Epithelial cell of proximal tubule (primary cell): ENCODE data around the gene GYS1. TPM values are rescaled to one million over a fixed set of nuclear protein-coding genes. Genes with fewer than 3 reads are reported as not detected.
A peak's percentile ranks its signal among the peaks of the same experiment; 100 is the strongest.
"Not testable (repeated sequence)": the region's sequence is repeated elsewhere in the genome, so short reads cannot be mapped to it uniquely, and the experiment has no call there.

Source experiments
- DNase-seq: peaks from one replicate; pipeline ENCODE4 v3.0.0-alpha.2; 2011; ENCODE audit warnings: low read depth
- H3K4me3 ChIP-seq: 2 replicates; pipeline ENCODE4 v1.5.1; 2011; ENCODE audit warnings: low read depth, mild to moderate bottlenecking, low read length
- total RNA-seq: library from RNA; depleted of rRNA; stranded (reverse); fragments of >200 nt; gene quantifications from 2 replicates; pipeline ENCODE4 v1.2.3, GENCODE V29; 2015
- TF ChIP-seq, protein P1 (sequence below): conservative IDR thresholded peaks from 2 replicates; pipeline ENCODE4 v1.5.1; 2012; ENCODE audit warnings: low read depth, mild to moderate bottlenecking, low read length

Gene GYS1
- total RNA-seq = 42.2 and 42.4 TPM in 2 replicates

DNA sequence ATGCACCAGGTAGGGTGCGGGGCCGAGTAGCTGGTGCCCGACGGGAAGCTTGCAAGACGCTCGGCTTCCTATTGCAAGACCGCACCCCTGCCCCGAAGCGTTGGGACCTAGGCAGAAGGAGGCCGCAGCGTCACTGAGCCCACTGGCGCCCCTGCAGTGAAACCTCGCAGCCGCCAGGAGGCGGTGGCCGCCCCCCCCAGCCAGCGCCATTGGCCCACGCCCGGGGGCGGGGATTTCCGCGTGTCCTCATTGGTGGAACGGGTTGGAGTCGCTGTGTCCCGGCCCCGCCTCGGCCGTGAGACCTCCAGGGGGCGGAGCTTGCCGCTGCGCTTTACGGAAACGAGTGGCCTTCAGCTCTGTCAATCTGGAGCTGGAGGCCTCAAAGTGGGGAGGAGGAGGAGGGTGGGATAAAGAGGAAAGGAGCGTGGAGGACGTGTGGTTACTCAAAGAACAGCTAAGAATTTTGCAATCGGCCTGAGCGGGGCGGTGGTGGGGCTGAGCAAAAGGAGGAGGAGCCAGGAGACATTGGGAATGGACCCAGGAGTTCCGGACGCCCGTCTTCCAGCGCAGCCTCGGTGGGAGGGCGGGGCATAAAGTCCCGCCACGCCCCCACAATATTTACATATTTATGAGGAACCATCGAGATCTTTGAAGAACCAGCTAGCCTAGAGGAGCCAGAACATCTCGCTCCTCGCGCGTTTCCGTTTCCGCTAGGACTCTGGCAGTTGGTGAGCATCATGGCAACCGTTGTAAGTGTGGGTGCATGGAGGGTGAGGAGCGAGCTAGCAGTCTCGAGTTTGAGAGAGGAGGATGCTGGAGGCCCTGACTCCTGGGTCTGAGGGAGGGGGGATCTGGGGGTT lies at the start of gene GYS1, which contains the start of gene RUVBL2:
TSS of gene GYS1 (minus strand) at position 135 of the 860 bp plus-strand sequence. CDS start 197 bp downstream, outside the sequence.
TSS of gene RUVBL2 (plus strand) at position 713 of the 860 bp plus-strand sequence. CDS start at position 738, 25 bp downstream.
- DNase-seq = peak; percentile 95
- peak within 1 kb of the TSS; percentile 82 for H3K4me3 ChIP-seq
- TF ChIP-seq, protein P1, sequence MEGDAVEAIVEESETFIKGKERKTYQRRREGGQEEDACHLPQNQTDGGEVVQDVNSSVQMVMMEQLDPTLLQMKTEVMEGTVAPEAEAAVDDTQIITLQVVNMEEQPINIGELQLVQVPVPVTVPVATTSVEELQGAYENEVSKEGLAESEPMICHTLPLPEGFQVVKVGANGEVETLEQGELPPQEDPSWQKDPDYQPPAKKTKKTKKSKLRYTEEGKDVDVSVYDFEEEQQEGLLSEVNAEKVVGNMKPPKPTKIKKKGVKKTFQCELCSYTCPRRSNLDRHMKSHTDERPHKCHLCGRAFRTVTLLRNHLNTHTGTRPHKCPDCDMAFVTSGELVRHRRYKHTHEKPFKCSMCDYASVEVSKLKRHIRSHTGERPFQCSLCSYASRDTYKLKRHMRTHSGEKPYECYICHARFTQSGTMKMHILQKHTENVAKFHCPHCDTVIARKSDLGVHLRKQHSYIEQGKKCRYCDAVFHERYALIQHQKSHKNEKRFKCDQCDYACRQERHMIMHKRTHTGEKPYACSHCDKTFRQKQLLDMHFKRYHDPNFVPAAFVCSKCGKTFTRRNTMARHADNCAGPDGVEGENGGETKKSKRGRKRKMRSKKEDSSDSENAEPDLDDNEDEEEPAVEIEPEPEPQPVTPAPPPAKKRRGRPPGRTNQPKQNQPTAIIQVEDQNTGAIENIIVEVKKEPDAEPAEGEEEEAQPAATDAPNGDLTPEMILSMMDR = peak; percentile 65

GRCh38 chr19:49042666-49043065 lies 49.6 kb upstream of the GYS1 start:
- not testable (repeated sequence) for DNase-seq, H3K4me3 ChIP-seq

DNA sequence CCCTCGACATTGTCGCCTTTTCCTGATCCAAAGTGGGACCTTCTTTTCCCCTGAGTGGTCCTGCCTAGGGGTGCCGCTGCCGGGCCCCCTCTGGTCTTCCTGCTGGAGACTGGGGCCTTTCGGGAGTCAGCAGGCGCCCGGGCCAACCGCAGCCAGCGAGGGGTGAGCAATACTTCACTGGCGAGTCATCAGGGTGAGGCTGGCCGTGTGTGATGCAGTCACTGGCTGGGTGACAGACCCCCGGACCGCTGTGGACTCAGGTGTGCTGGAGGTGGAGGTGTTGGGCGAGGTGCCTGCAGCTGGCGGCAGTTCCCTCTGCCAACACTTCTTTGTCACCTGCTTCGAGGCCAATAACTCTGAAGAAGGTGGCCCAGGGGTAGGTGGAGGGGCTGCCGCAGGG lies 49.1 kb upstream of the GYS1 start:
- no peak for DNase-seq
- TF ChIP-seq, protein P1 = no peak
- H3K4me3 ChIP-seq = no peak overlapping the region

DNA sequence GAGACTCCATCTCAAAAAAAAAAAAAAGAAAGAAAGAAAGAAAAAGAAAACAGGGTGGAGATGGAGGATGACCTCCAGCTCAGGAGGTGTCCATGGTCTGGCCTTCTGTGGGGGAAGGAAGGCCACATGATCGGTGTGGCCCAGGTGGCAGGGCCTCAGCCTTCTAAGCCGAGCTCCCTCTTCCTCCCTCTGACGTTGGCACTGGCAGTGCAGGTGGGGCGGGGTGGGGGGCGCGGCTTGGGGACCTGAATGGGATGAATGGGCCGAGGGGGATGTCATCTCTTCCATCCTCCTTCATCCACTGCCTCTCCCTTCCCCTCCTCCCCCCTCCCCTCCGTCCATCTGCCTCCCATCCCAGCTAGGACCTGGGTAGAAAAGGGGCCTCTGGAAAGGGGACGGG lies 46.6 kb upstream of the GYS1 start:
- H3K4me3 ChIP-seq, DNase-seq: not testable (repeated sequence)

DNA sequence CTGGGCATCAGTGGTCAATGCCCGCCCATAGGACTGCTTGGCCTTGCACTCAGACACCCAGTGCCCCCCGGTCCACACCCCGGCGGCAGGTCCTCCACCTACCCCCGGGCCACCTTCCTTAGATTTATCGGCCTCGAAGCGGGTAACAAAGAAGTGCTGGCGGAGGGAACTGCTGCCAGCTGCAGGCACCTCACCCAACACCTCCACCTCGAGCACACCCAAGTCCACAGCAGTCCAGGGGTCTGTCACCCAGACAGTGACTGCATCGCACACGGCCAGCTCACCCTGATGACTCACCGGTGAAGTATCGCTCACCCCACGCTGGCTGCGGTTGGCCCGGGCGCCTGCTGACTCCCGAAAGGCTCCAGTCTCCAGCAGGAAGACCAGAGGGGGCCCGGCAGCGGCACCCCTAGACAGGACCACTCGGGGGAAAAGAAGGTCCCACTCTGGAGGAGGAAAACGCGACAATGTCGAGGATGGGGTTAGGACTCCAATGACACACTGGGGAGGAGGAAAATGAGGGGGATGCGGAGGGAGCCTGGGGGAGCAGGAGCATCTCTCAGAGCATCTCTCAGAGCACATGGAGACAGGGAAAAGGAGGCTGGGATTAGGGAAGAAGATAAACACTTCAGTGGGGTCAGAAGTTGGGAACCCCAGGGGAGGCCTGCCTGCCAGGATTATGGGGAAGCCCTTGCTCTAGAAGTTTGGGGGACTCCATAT lies 45.6 kb upstream of the GYS1 start:
- not testable (repeated sequence) for DNase-seq, H3K4me3 ChIP-seq

GRCh38 chr19:49038111-49038510 lies 45.0 kb upstream of the GYS1 start:
- not testable (repeated sequence) for H3K4me3 ChIP-seq, DNase-seq

GRCh38 chr19:49036815-49037214 lies 43.7 kb upstream of the GYS1 start, which contains the start of gene CGB1:
Gene CGB1, minus strand, starts transcription at chr19:49036895. Its CDS starts 184 bp downstream, at chr19:49036711.
- not testable (repeated sequence) for DNase-seq, H3K4me3 ChIP-seq
- TF ChIP-seq, protein P1 = peak; percentile 53

DNA sequence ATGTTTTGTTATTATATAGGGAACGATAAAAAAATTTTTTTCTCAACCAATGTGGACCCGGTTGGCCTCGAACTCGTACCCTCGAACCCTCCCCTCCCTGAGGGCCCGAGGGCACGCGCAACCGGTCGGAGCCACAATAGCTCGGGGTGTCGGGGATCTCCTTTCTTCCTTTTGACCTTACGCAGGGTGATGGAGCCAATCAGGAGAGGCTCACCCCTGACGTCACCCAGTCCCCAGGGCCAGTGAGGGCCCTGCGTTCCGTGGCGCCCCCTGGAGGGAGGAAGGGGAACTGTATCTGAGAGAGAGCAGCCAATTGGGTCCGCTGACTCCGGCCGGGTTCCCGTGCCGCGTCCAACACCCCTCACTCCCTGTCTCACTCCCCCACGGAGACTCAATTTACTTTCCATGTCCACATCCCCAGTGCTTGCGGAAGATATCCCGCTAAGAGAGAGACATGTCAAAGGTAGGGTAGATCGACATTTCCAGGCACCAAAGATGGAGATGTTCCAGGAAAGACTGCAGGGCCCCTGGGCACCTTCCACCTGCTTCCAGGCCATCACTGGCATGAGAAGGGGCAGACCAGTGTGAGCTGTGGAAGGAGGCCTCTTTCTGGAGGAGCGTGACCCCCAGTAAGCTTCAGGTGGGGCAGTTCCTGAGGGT lies 38.7 kb upstream of the GYS1 start, which contains the start of gene CGB2:
TSS of gene CGB2 (plus strand) at position 249 of the 660 bp plus-strand sequence. CDS start at position 455, 206 bp downstream.
- DNase-seq, H3K4me3 ChIP-seq: not testable (repeated sequence)
- TF ChIP-seq, protein P1 = peak; percentile 45

GRCh38 chr19:49030323-49030722 lies 37.2 kb upstream of the GYS1 start:
- H3K4me3 ChIP-seq, DNase-seq: not testable (repeated sequence)

- not testable (repeated sequence) for DNase-seq, H3K4me3 ChIP-seq
Measured at GRCh38 chr19:49029749-49030148, 36.6 kb upstream of the GYS1 start.

DNA sequence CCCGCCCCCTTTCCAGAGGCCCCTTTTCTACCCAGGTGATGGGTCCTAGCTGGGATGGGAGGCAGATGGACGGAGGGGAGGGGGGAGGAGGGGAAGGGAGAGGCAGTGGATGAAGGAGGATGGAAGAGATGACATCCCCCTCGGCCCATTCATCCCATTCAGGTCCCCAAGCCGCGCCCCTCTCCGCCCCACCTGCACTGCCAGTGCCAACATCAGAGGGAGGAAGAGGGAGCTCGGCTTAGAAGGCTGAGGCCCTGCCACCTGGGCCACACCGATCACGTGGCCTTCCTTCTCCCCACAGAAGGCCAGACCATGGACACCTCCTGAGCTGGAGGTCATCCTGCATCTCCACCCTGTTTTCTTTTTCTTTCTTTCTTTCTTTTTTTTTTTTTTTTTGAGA lies 35.6 kb upstream of the GYS1 start:
- not testable (repeated sequence) for H3K4me3 ChIP-seq, DNase-seq

DNA sequence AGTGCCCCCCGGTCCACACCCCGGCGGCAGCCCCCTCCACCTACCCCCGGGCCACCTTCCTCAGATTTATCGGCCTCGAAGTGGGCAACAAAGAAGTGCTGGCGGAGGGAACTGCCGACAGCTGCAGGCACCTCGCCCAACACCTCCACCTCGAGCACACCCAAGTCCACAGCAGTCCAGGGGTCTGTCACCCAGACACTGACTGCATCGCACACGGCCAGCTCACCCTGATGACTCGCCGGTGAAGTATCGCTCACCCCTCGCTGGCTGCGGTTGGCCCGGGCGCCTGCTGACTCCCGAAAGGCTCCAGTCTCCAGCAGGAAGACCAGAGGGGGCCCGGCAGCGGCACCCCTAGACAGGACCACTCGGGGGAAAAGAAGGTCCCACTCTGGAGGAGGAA lies 32.5 kb upstream of the GYS1 start:
- not testable (repeated sequence) for DNase-seq, H3K4me3 ChIP-seq

DNA sequence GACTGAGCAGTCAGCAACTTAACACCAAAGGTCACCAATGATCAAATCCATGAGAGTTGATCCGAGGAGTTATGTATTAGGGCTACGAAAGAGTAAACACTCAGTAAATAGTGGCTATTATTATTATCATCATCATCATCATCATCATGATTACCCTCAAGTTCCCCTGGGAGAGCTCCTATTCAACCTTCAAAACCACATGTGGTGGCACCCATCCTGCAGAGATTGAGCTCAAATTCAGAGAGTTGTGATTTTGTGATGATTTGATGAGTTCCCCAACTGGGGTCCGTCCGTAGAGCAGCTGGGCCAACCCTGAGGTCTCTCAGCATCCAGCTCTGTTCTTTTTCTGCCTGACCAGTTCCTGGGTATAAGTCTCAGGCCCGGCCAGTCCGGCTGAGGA lies 32.0 kb upstream of the GYS1 start:
- not testable (repeated sequence) for H3K4me3 ChIP-seq, DNase-seq
